ENCODE measurements around the gene WARS2.

- no peak for TF ChIP-seq L3MBTL2 (conservative IDR thresholded peaks at IDR 0.05)
- TF ChIP-seq SP1 (IDR thresholded peaks at IDR 0.05) = no peak
- no peak for TF ChIP-seq FOXM1 (IDR thresholded peaks at IDR 0.05; ENCODE audit: borderline replicate concordance)
- no peak for TF ChIP-seq CTBP1 (IDR thresholded peaks at IDR 0.05; ENCODE audit: borderline replicate concordance)
- no peak for TF ChIP-seq ARNT (IDR thresholded peaks at IDR 0.05)
- no peak for TF ChIP-seq HDGF (IDR thresholded peaks at IDR 0.05; ENCODE audit: borderline replicate concordance)
- no peak for TF ChIP-seq TARDBP (IDR thresholded peaks at IDR 0.05)
- TF ChIP-seq BHLHE40 (IDR thresholded peaks at IDR 0.05; ENCODE audit: borderline replicate concordance) = no peak
- TF ChIP-seq ZNF384 (IDR thresholded peaks at IDR 0.05) = no peak
- TF ChIP-seq LEF1 (IDR thresholded peaks at IDR 0.05; ENCODE audit: borderline replicate concordance) = no peak
- no peak for TF ChIP-seq FOXA1 (IDR thresholded peaks at IDR 0.05)
- no peak for TF ChIP-seq NFRKB (IDR thresholded peaks at IDR 0.05)
Observed at GRCh38 chr1:119108988-119109387, 31.5 kb downstream of the WARS2 start.

Data from HEK293T (cell line).